HL-60 (cell line): ENCODE results near the gene DNAJC17.

Experiments used
- DNase-seq, 2 experiments: peaks; one replicate each; pipeline ENCODE4 v3.0.0-alpha.2; 2010 to 2020; ENCODE audit warnings: low read depth in 1 of 2, low spot score in 1 of 2
- H3K27ac ChIP-seq: fragments of 250-450 bp; sonication (Bioruptor Pico); replicated peaks from 2 replicates; pipeline ENCODE4 v1.5.1; 2020; ENCODE audit warnings: mild to moderate bottlenecking, moderate library complexity
- H3K27me3 ChIP-seq: fragments of 250-450 bp; sonication (Bioruptor Pico); 2 replicates; pipeline ENCODE4 v1.5.1; 2021; ENCODE audit warnings: mild to moderate bottlenecking, moderate library complexity; ENCODE audit not compliant: insufficient read depth, poor library complexity, severe bottlenecking
- H3K4me3 ChIP-seq: replicated peaks from 2 replicates; pipeline ENCODE4 v1.5.1; 2011; ENCODE audit warnings: mild to moderate bottlenecking, control low read depth, low read length; ENCODE audit not compliant: insufficient read depth
- CTCF ChIP-seq: IDR thresholded peaks from one replicate; pipeline ENCODE4 v1.5.1; 2011; ENCODE audit warnings: low read length, control low read depth, inconsistent platforms; ENCODE audit not compliant: insufficient read depth
- GABPA ChIP-seq: IDR thresholded peaks from 2 replicates; pipeline ENCODE4 v1.6.1; 2012; ENCODE audit warnings: low read depth
- POLR2AphosphoS5 ChIP-seq: IDR thresholded peaks from 2 replicates; pipeline ENCODE4 v1.6.1; 2012; ENCODE audit warnings: low read depth
- REST ChIP-seq: IDR thresholded peaks from 2 replicates; pipeline ENCODE4 v1.6.1; 2012; ENCODE audit warnings: low read depth; ENCODE audit not compliant: insufficient replicate concordance
- SPI1 ChIP-seq: IDR thresholded peaks from 2 replicates; pipeline ENCODE4 v1.6.1; 2012; ENCODE audit warnings: low read depth, mild to moderate bottlenecking, borderline replicate concordance

DNAJC17 gene

GRCh38 chr15:40746916-40747418 lies 60.3 kb downstream of the DNAJC17 start:
- TF ChIP-seq CTCF (no peak), REST (no peak), GABPA (no peak), SPI1 (no peak), POLR2AphosphoS5 (no peak)
- DNase-seq, result peak; percentile 70 to 75
- Histone ChIP-seq H3K27me3 (no peaks in the 10 kb centered on the region), H3K27ac (no peak overlapping the region), H3K4me3 (no peak overlapping the region)

- TF ChIP-seq REST, result no peak
- no peak for TF ChIP-seq GABPA
- TF ChIP-seq CTCF, result no peak
- no peak for TF ChIP-seq SPI1
- no peak for TF ChIP-seq POLR2AphosphoS5
- no peak overlapping the region for H3K4me3 ChIP-seq
- no peak overlapping the region for H3K27ac ChIP-seq
- no peak for DNase-seq
- H3K27me3 ChIP-seq, result no peaks in the 10 kb centered on the region
Measured at GRCh38 chr15:40744815-40745152, 62.5 kb downstream of the DNAJC17 start.

GRCh38 chr15:40743921-40744814 lies 63.1 kb downstream of the DNAJC17 start:
- H3K27me3 ChIP-seq, result no peaks in the 10 kb centered on the region
- no peak overlapping the region for H3K27ac ChIP-seq
- TF ChIP-seq SPI1, result no peak
- no peak for TF ChIP-seq REST
- TF ChIP-seq POLR2AphosphoS5, result no peak
- TF ChIP-seq CTCF, result no peak
- DNase-seq, result peak; percentile 28 to 79
- no peak overlapping the region for H3K4me3 ChIP-seq
